HG03354 (cell line): ENCODE data around the gene ADCY9.

Experiments
- ATAC-seq: cut with Tn5 transposase; IDR thresholded peaks from one replicate; pipeline ENCODE4 v1.9.1; 2021; ENCODE audit warnings: mild to moderate bottlenecking; ENCODE audit not compliant: unreplicated experiment, poor library complexity, severe bottlenecking

The ADCY9 gene

GRCh38 chr16:4097826-4098240 is 18.4 kb downstream of the ADCY9 start:
- ATAC-seq, result no peak

GRCh38 chr16:4096509-4096908 is 19.7 kb downstream of the ADCY9 start:
- no peak for ATAC-seq

GRCh38 chr16:4094127-4094773 is 22.0 kb downstream of the ADCY9 start:
- ATAC-seq, result no peak

GRCh38 chr16:4093495-4094126 is 22.6 kb downstream of the ADCY9 start:
- ATAC-seq, result no peak

- ATAC-seq, result no peak
Observed at GRCh38 chr16:4092547-4093265, 23.5 kb downstream of the ADCY9 start.

- ATAC-seq, result no peak
Observed at GRCh38 chr16:4091240-4092012, 24.8 kb downstream of the ADCY9 start.

- no peak for ATAC-seq
Observed at GRCh38 chr16:4090351-4090851, 25.8 kb downstream of the ADCY9 start.

GRCh38 chr16:4089811-4090301 is 26.4 kb downstream of the ADCY9 start:
- ATAC-seq, result no peak

GRCh38 chr16:4089251-4089810 is 26.9 kb downstream of the ADCY9 start:
- no peak for ATAC-seq

- ATAC-seq, result no peak
Observed at GRCh38 chr16:4087990-4088577, 28.2 kb downstream of the ADCY9 start.

- no peak for ATAC-seq
Observed at GRCh38 chr16:4087099-4087885, 28.9 kb downstream of the ADCY9 start.

GRCh38 chr16:4086153-4086552 is 30.1 kb downstream of the ADCY9 start:
- ATAC-seq, result no peak

- ATAC-seq, result no peak
Observed at GRCh38 chr16:4085405-4085970, 30.8 kb downstream of the ADCY9 start.

- ATAC-seq, result no peak
Observed at GRCh38 chr16:4083347-4083870, 32.8 kb downstream of the ADCY9 start.

GRCh38 chr16:4082474-4083044 is 33.7 kb downstream of the ADCY9 start:
- no peak for ATAC-seq

- no peak for ATAC-seq
Observed at GRCh38 chr16:4081521-4082021, 34.7 kb downstream of the ADCY9 start.

GRCh38 chr16:4081047-4081446 is 35.2 kb downstream of the ADCY9 start:
- no peak for ATAC-seq
